ENCODE measurements around the gene UBASH3A.

The UBASH3A gene

DNA sequence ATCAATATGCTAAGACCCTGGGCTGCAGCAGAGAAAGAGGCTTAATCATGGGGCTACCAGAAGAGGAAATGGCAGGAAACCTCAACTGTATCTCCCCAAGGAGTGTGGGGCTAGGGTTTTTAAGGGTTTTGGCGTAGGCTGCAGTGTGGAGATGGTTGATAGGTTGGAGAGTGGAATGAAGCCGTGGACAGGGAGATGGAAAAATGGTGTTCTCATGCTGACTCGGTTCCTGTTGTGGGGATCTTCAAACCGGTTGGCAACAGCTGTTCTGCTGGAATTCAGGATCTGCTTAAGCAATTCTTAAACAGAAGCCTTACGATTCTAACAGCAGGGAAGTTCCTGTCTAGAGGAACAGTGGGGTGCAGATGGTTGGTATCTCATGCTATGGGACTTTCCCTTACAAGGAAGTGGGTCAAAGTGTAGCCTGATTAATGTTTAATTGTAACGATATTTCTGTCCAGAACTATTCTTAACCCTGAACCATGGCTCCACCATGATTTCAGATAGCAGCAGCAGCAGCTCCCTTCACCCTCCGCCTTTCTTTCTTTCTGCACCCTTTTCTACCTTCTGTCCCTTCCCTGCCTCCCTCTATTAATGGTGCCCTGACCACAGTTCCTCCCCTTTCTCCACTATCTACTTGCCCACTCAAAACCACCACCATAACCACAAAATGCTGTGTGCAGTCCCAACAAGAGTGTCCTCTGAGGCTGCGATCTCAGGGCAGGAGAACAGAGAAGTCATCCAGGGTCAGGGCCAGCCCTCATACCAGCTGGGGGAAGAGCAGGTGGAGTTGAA lies 61.5 kb downstream of the UBASH3A start:
- Histone ChIP-seq H3K27me3 (replicated peaks in 2 of 5; ENCODE audit: control insufficient read depth in 4 of 5, insufficient read depth in 5 of 5, low read length in 4 of 5) (no peaks in the 10 kb centered on the region), H3K36me3 (ENCODE audit: control insufficient read depth in 4 of 4, insufficient read depth in 4 of 4, low read length in 3 of 4) (no peaks in the 10 kb centered on the region), H3K4me1 (ENCODE audit: control extremely low read depth in 1 of 4, control insufficient read depth in 4 of 4, insufficient read depth in 4 of 4, low read length in 3 of 4) (peaks cover 41 to 96% (median 86%) of the 10 kb centered on the region in 4 experiments), H3K4me3 (ENCODE audit: control insufficient read depth in 1 of 7, extremely low read depth in 1 of 7, insufficient read depth in 4 of 7, low read depth in 2 of 7, low read length in 6 of 7) (peak overlapping the region in 5 of 7 experiments; percentile 9 to 59 (median 47)), H3K27ac (ENCODE audit: insufficient read depth in 1 of 2, low read depth in 1 of 2, low read length in 2 of 2, poor library complexity in 1 of 2, severe bottlenecking in 2 of 2) (peak overlapping the region; percentile 71), H3K9me3 (ENCODE audit: control extremely low read depth in 1 of 5, control insufficient read depth in 4 of 5, insufficient read depth in 2 of 5, low read depth in 1 of 5, low read length in 4 of 5) (no peaks in the 10 kb centered on the region)
- CTCF ChIA-PET: interaction anchor here (0.7 to 7.5 kb wide), 8 partner anchors 9 to 345 kb away, joined by 3 to 61 read pairs (median 3); no protein-coding TSS in a partner anchor
- 0% methylated on average over 4 of the region's 8 CpGs for WGBS (ENCODE audit: insufficient coverage)
- POLR2A ChIA-PET: interaction anchor here (0.6 to 1.1 kb wide), 2 partner anchors 63 to 154 kb away, joined by 3 to 4 read pairs; no protein-coding TSS in a partner anchor
- peak; percentile 86 to 93 (median 90) for DNase-seq

DNA sequence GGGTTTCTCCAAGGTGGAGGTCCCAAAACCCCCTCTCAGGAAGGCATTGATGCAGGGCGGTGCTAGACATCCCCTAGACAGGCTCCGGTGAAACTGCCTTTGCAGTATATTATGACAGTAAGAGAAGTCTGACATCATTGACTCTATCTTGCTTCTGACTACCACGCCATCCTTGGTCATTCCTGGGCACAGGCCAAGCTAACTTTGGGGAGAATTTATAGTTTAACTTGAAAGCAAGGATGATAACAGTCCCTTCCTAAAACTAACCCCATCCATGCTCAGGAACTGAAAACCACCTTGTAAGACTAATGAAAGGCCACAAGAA lies 62.1 kb downstream of the UBASH3A start:
- DNase-seq: no peak
- H3K27me3 ChIP-seq (replicated peaks in 2 of 5; ENCODE audit: control insufficient read depth in 4 of 5, insufficient read depth in 5 of 5, low read length in 4 of 5): no peaks in the 10 kb centered on the region
- ChIA-PET POLR2A (interaction anchor here (1.1 kb wide), 1 partner anchor 62 kb away, joined by 3 read pairs; no protein-coding TSS in a partner anchor), CTCF (interaction anchor here (0.9 to 7.5 kb wide), 5 partner anchors 8 to 71 kb away, joined by 3 to 61 read pairs (median 3); no protein-coding TSS in a partner anchor)
- H3K27ac ChIP-seq (ENCODE audit: insufficient read depth in 1 of 2, low read depth in 1 of 2, low read length in 2 of 2, poor library complexity in 1 of 2, severe bottlenecking in 2 of 2): peak overlapping the region; percentile 71
- WGBS (ENCODE audit: insufficient coverage): 0% methylated on average over 2 of the region's 3 CpGs
- peaks cover 41 to 90% (median 81%) of the 10 kb centered on the region in 4 experiments for H3K4me1 ChIP-seq (ENCODE audit: control extremely low read depth in 1 of 4, control insufficient read depth in 4 of 4, insufficient read depth in 4 of 4, low read length in 3 of 4)
- H3K9me3 ChIP-seq (ENCODE audit: control extremely low read depth in 1 of 5, control insufficient read depth in 4 of 5, insufficient read depth in 2 of 5, low read depth in 1 of 5, low read length in 4 of 5): no peaks in the 10 kb centered on the region
- peak overlapping the region in 5 of 7 experiments; percentile 4 to 59 (median 47) for H3K4me3 ChIP-seq (ENCODE audit: control insufficient read depth in 1 of 7, extremely low read depth in 1 of 7, insufficient read depth in 4 of 7, low read depth in 2 of 7, low read length in 6 of 7)
- H3K36me3 ChIP-seq (ENCODE audit: control insufficient read depth in 4 of 4, insufficient read depth in 4 of 4, low read length in 3 of 4): no peaks in the 10 kb centered on the region

DNA sequence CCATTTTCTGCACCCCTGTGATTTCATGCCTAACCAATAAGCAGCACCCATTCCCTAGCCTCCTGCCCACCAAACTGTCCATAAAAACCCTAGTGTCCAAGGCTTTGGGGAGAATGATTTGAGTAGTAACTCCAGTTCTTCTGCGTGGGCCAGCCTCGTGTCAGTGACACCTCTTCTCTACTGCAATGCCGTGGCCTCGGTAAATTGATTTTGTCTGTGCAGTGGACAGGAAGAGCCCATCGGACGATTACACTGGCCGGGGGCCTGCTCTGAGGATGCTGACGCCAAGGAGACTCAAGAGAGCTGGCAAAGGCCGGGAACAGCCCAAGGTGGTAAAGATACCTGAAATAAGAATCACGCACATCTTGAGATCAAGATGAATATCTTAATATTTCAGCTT lies 63.0 kb downstream of the UBASH3A start:
- H3K36me3 ChIP-seq (ENCODE audit: control insufficient read depth in 4 of 4, insufficient read depth in 4 of 4, low read length in 3 of 4): no peaks in the 10 kb centered on the region
- POLR2A ChIA-PET: no interaction called here
- H3K4me1 ChIP-seq (ENCODE audit: control extremely low read depth in 1 of 4, control insufficient read depth in 4 of 4, insufficient read depth in 4 of 4, low read length in 3 of 4): peaks cover 39 to 81% (median 71%) of the 10 kb centered on the region in 4 experiments
- CTCF ChIA-PET: interaction anchor here (0.6 to 7.5 kb wide), 20 partner anchors 9 to 223 kb away, joined by 3 to 61 read pairs (median 4); partner anchors contain the start of gene SLC37A1
- no peaks in the 10 kb centered on the region for H3K9me3 ChIP-seq (ENCODE audit: control extremely low read depth in 1 of 5, control insufficient read depth in 4 of 5, insufficient read depth in 2 of 5, low read depth in 1 of 5, low read length in 4 of 5)
- no peaks in the 10 kb centered on the region for H3K27me3 ChIP-seq (replicated peaks in 2 of 5; ENCODE audit: control insufficient read depth in 4 of 5, insufficient read depth in 5 of 5, low read length in 4 of 5)
- H3K4me3 ChIP-seq (ENCODE audit: control insufficient read depth in 1 of 7, extremely low read depth in 1 of 7, insufficient read depth in 4 of 7, low read depth in 2 of 7, low read length in 6 of 7): no peak overlapping the region
- DNase-seq: no peak
- H3K27ac ChIP-seq (ENCODE audit: insufficient read depth in 1 of 2, low read depth in 1 of 2, low read length in 2 of 2, poor library complexity in 1 of 2, severe bottlenecking in 2 of 2): no peak overlapping the region
- 88% methylated on average over 8 of the region's 10 CpGs for WGBS (ENCODE audit: insufficient coverage)

DNA sequence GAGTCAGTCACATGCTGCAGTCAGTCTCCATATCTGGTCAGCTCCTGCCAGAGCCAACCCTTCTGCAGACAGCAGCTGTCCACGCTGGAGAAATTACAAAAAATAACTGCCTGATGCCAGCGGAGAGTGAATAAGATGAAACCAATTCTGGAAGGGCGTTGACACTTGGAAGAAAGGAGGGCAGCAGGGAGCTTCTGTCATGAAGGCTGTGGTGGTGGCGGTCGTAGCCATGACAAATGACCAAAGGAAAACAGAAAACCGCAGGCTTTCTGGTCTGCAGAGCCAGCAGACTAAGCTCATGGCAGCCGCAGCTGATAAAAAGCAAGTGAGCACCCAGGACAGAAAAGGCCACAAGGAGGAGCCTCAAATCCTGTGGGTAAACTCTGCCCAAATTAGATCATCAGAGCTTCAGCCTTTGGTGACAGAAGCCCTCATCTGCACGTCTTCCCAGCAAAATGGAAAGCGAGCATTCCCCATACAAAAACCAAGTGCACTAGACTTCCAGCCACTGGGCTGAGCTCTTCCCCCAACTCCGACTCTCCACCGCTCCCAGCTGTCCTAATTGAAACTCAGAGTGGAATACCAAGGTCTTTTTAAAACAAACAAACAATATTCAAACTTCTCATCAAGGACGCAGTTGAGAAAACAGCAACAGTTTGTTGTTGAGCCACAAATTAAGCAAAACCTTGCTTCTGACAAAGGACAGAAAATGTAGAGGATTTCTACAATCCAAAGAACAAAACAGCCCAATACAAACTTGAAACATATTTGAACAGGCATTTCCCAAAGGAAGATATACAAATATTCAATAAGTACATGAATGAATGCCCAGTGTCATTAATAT lies 63.7 kb downstream of the UBASH3A start:
- Histone ChIP-seq H3K4me1 (ENCODE audit: control extremely low read depth in 1 of 4, control insufficient read depth in 4 of 4, insufficient read depth in 4 of 4, low read length in 3 of 4) (peaks cover 39 to 74% (median 65%) of the 10 kb centered on the region in 4 experiments), H3K27me3 (replicated peaks in 2 of 5; ENCODE audit: control insufficient read depth in 4 of 5, insufficient read depth in 5 of 5, low read length in 4 of 5) (no peaks in the 10 kb centered on the region), H3K27ac (ENCODE audit: insufficient read depth in 1 of 2, low read depth in 1 of 2, low read length in 2 of 2, poor library complexity in 1 of 2, severe bottlenecking in 2 of 2) (no peak overlapping the region), H3K4me3 (ENCODE audit: control insufficient read depth in 1 of 7, extremely low read depth in 1 of 7, insufficient read depth in 4 of 7, low read depth in 2 of 7, low read length in 6 of 7) (peak overlapping the region in 1 of 7 experiments; percentile 25), H3K36me3 (ENCODE audit: control insufficient read depth in 4 of 4, insufficient read depth in 4 of 4, low read length in 3 of 4) (no peaks in the 10 kb centered on the region), H3K9me3 (ENCODE audit: control extremely low read depth in 1 of 5, control insufficient read depth in 4 of 5, insufficient read depth in 2 of 5, low read depth in 1 of 5, low read length in 4 of 5) (no peaks in the 10 kb centered on the region)
- ChIA-PET CTCF (interaction anchor here (0.6 to 7.5 kb wide), 25 partner anchors 10 to 223 kb away, joined by 3 to 61 read pairs (median 5); partner anchors contain the start of gene SLC37A1), POLR2A (interaction anchor here (0.6 kb wide), 2 partner anchors 11 to 32 kb away, joined by 3 read pairs; no protein-coding TSS in a partner anchor)
- DNase-seq: peak; percentile 74 to 86 (median 82)
- WGBS (ENCODE audit: insufficient coverage): 32% methylated on average over 10 of the region's 12 CpGs

DNA sequence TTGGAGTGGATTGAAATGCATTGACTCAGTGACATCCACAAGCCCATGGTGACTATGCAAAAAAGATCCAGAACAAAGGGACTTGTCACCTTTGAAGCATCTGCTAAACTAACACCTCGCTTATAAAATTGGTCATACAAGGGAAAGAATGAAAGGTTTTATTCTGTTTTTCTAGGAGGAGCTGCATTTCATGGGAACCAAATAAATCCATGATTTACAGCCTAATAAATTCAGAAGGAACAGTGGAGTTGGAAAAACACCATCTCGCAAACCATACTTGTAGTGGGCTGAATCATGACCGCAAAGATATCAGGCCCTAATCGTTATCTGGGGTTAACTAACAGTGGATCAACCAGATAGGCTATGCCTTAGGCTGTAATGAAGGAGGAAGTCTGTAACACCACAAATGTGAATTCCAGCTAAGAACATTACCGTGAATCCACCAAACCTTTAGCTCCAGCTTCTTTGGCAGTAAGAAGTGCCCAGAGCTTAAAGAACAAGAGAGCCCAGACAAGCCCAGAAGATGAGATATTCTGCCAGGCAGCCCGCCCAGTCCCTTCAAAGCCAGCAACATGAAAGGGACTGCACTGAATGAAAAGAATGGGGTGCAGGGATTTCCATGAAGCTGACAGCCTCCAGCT lies 64.9 kb downstream of the UBASH3A start:
- ChIA-PET POLR2A (interaction anchor here (0.8 kb wide), 1 partner anchor 14 kb away, joined by 3 read pairs; no protein-coding TSS in a partner anchor), CTCF (interaction anchor here (1.1 to 7.5 kb wide), 10 partner anchors 10 to 69 kb away, joined by 4 to 61 read pairs (median 8); partner anchors contain the start of gene RSPH1)
- no peaks in the 10 kb centered on the region for H3K9me3 ChIP-seq (ENCODE audit: control extremely low read depth in 1 of 5, control insufficient read depth in 4 of 5, insufficient read depth in 2 of 5, low read depth in 1 of 5, low read length in 4 of 5)
- no peak overlapping the region for H3K27ac ChIP-seq (ENCODE audit: insufficient read depth in 1 of 2, low read depth in 1 of 2, low read length in 2 of 2, poor library complexity in 1 of 2, severe bottlenecking in 2 of 2)
- WGBS (ENCODE audit: insufficient coverage): 38% methylated on average over 1 of the region's 6 CpGs
- peak; percentile 46 to 56 (median 50) for DNase-seq
- no peaks in the 10 kb centered on the region for H3K36me3 ChIP-seq (ENCODE audit: control insufficient read depth in 4 of 4, insufficient read depth in 4 of 4, low read length in 3 of 4)
- H3K4me1 ChIP-seq (ENCODE audit: control extremely low read depth in 1 of 4, control insufficient read depth in 4 of 4, insufficient read depth in 4 of 4, low read length in 3 of 4): peaks cover 30 to 64% (median 56%) of the 10 kb centered on the region in 4 experiments
- peak overlapping the region in 1 of 7 experiments; percentile 11 for H3K4me3 ChIP-seq (ENCODE audit: control insufficient read depth in 1 of 7, extremely low read depth in 1 of 7, insufficient read depth in 4 of 7, low read depth in 2 of 7, low read length in 6 of 7)
- H3K27me3 ChIP-seq (replicated peaks in 2 of 5; ENCODE audit: control insufficient read depth in 4 of 5, insufficient read depth in 5 of 5, low read length in 4 of 5): no peaks in the 10 kb centered on the region

DNA sequence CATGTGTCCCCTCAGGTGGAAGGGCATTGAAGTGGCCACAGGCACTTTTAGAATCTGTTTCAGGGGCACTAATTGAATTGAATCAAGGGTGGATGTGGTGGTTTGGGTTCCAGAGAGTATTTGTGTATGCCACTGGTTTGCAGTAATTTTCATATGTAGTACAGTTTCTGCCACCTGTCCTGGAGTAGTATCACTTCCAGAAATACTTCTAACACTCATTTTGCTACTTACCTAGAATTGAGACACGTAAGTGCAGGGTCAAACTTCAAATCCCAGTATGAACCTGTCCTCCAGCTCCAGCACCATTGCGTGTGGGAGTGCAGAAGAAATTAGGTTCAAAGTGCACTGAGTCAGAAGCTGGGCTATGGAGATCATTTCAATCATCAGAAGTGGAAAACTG lies 65.6 kb downstream of the UBASH3A start:
- no CpG with 5 or more reads among the region's 2 CpGs for WGBS (ENCODE audit: insufficient coverage)
- Histone ChIP-seq H3K4me1 (ENCODE audit: control extremely low read depth in 1 of 4, control insufficient read depth in 4 of 4, insufficient read depth in 4 of 4, low read length in 3 of 4) (peaks cover 26 to 64% (median 56%) of the 10 kb centered on the region in 4 experiments), H3K9me3 (ENCODE audit: control extremely low read depth in 1 of 5, control insufficient read depth in 4 of 5, insufficient read depth in 2 of 5, low read depth in 1 of 5, low read length in 4 of 5) (no peaks in the 10 kb centered on the region), H3K27me3 (replicated peaks in 2 of 5; ENCODE audit: control insufficient read depth in 4 of 5, insufficient read depth in 5 of 5, low read length in 4 of 5) (no peaks in the 10 kb centered on the region), H3K36me3 (ENCODE audit: control insufficient read depth in 4 of 4, insufficient read depth in 4 of 4, low read length in 3 of 4) (no peaks in the 10 kb centered on the region), H3K27ac (ENCODE audit: insufficient read depth in 1 of 2, low read depth in 1 of 2, low read length in 2 of 2, poor library complexity in 1 of 2, severe bottlenecking in 2 of 2) (no peak overlapping the region), H3K4me3 (ENCODE audit: control insufficient read depth in 1 of 7, extremely low read depth in 1 of 7, insufficient read depth in 4 of 7, low read depth in 2 of 7, low read length in 6 of 7) (no peak overlapping the region)
- CTCF ChIA-PET: interaction anchor here (0.5 to 7.5 kb wide), 12 partner anchors 8 to 68 kb away, joined by 3 to 61 read pairs (median 4); partner anchors contain the start of gene RSPH1
- POLR2A ChIA-PET: no interaction called here
- no peak for DNase-seq

Data from common myeloid progenitor, CD34-positive (primary cell).